GM21360 (cell line): ENCODE data around the gene GCN1.
"Not testable (repeated sequence)": the region's sequence is repeated elsewhere in the genome, so short reads cannot be mapped to it uniquely, and the experiment has no call there.

Experiments used
- ATAC-seq: cut with Tn5 transposase; IDR thresholded peaks from one replicate; pipeline ENCODE4 v1.9.1; 2021; ENCODE audit warnings: mild to moderate bottlenecking, moderate library complexity; ENCODE audit not compliant: unreplicated experiment

The GCN1 gene

GRCh38 chr12:120194534-120195395, at the start of gene GCN1:
GCN1 (minus strand) TSS chr12:120194715; CDS start chr12:120194697, 18 bp downstream.
- peak; percentile 53 for ATAC-seq

GRCh38 chr12:120242971-120243699, 48.6 kb upstream of the GCN1 start:
- no peak for ATAC-seq

GRCh38 chr12:120242275-120242799, 47.8 kb upstream of the GCN1 start:
- ATAC-seq, result no peak

- no peak for ATAC-seq
Measured at GRCh38 chr12:120241561-120242274, 47.2 kb upstream of the GCN1 start.

- no peak for ATAC-seq
Measured at GRCh38 chr12:120240495-120240833, 45.9 kb upstream of the GCN1 start.

- no peak for ATAC-seq
Measured at GRCh38 chr12:120239776-120240494, 45.4 kb upstream of the GCN1 start.

GRCh38 chr12:120238839-120239445, 44.4 kb upstream of the GCN1 start:
- ATAC-seq, result no peak

GRCh38 chr12:120238217-120238616, 43.7 kb upstream of the GCN1 start:
- no peak for ATAC-seq

- ATAC-seq, result no peak
Measured at GRCh38 chr12:120237360-120238171, 43.1 kb upstream of the GCN1 start.

- ATAC-seq, result not testable (repeated sequence)
Measured at GRCh38 chr12:120236809-120237208, 42.3 kb upstream of the GCN1 start.

- ATAC-seq, result no peak
Measured at GRCh38 chr12:120235369-120236323, 41.1 kb upstream of the GCN1 start.

- ATAC-seq, result no peak
Measured at GRCh38 chr12:120234643-120235368, 40.3 kb upstream of the GCN1 start.

GRCh38 chr12:120231316-120232011, 36.9 kb upstream of the GCN1 start:
- ATAC-seq, result no peak

GRCh38 chr12:120230974-120231315, 36.4 kb upstream of the GCN1 start:
- no peak for ATAC-seq

- no peak for ATAC-seq
Measured at GRCh38 chr12:120230326-120230973, 35.9 kb upstream of the GCN1 start.

- no peak for ATAC-seq
Measured at GRCh38 chr12:120229487-120230325, 35.2 kb upstream of the GCN1 start.
